Urothelium cell line (cell line): ENCODE measurements around the gene CTDSP2.
A peak's percentile ranks its signal among the peaks of the same experiment; 100 is the strongest.
"Not testable (repeated sequence)": the region's sequence is repeated elsewhere in the genome, so short reads cannot be mapped to it uniquely, and the experiment has no call there.

Experiments
- DNase-seq: peaks from one replicate; pipeline ENCODE4 v3.0.0; 2011; ENCODE audit warnings: low spot score, mixed read lengths
- FAIRE-seq: peaks from 2 replicates; lab custom pipeline; 2011; peaks lifted over from hg19 to GRCh38; lab: Jason Lieb, UNC

CTDSP2 gene

GRCh38 chr12:57853864-57854556 is 7.5 kb upstream of the CTDSP2 start:
- DNase-seq, result no peak
- no peak for FAIRE-seq

- FAIRE-seq (no peak), DNase-seq (no peak)
These were observed 6.3 kb upstream of the CTDSP2 start for GRCh38 chr12:57852620-57853500.

GRCh38 chr12:57852200-57852599 is 5.7 kb upstream of the CTDSP2 start:
- FAIRE-seq, result no peak

GRCh38 chr12:57851552-57851951 is 5.0 kb upstream of the CTDSP2 start:
- no peak for DNase-seq
- no peak for FAIRE-seq

More at GRCh38 chr12:57852200-57852599, 5.7 kb upstream of the CTDSP2 start:
- DNase-seq, result no peak

- FAIRE-seq (no peak), DNase-seq (no peak)
These were observed 4.4 kb upstream of the CTDSP2 start for GRCh38 chr12:57850854-57851430.

GRCh38 chr12:57849447-57849846 is 2.9 kb upstream of the CTDSP2 start:
- not testable (repeated sequence) for DNase-seq, FAIRE-seq

- FAIRE-seq (no peak), DNase-seq (no peak)
These were observed 2.5 kb upstream of the CTDSP2 start for GRCh38 chr12:57849035-57849434.

GRCh38 chr12:57848208-57848607 is 1.7 kb upstream of the CTDSP2 start:
- no peak for DNase-seq
- no peak for FAIRE-seq

GRCh38 chr12:57846285-57846576 is 298 bp downstream of the CTDSP2 start:
- no peak for DNase-seq
- no peak for FAIRE-seq

- FAIRE-seq (no peak), DNase-seq (peak; percentile 52)
These were observed 848 bp downstream of the CTDSP2 start for GRCh38 chr12:57845478-57846284.

- peak; percentile 46 for DNase-seq
- FAIRE-seq, result no peak
These were observed 1.6 kb downstream of the CTDSP2 start for GRCh38 chr12:57844709-57845477.

GRCh38 chr12:57842342-57843294 is 3.9 kb downstream of the CTDSP2 start:
- FAIRE-seq, result no peak
- no peak for DNase-seq

GRCh38 chr12:57841445-57841844 is 5.1 kb downstream of the CTDSP2 start:
- no peak for FAIRE-seq
- DNase-seq, result no peak

- DNase-seq (no peak), FAIRE-seq (no peak)
These were observed 5.8 kb downstream of the CTDSP2 start for GRCh38 chr12:57840726-57841125.

GRCh38 chr12:57839996-57840395 is 6.5 kb downstream of the CTDSP2 start:
- DNase-seq (no peak), FAIRE-seq (no peak)

GRCh38 chr12:57838594-57839302 is 7.8 kb downstream of the CTDSP2 start:
- FAIRE-seq (no peak), DNase-seq (no peak)

- FAIRE-seq, result no peak
These were observed 8.5 kb downstream of the CTDSP2 start for GRCh38 chr12:57837864-57838562.

More at GRCh38 chr12:57837864-57838562, 8.5 kb downstream of the CTDSP2 start:
- peak; percentile 26 for DNase-seq
